ENCODE data around the gene MYH14. TPM values are rescaled to one million over a fixed set of nuclear protein-coding genes. Genes with fewer than 3 reads are reported as not detected.

The MYH14 gene
- total RNA-seq, 1 donor from 2014 or later = not detected

GRCh38 chr19:50286443-50286842, 83.0 kb downstream of the MYH14 start:
- no peak overlapping the region for H3K4me3 Mint-ChIP-seq
- H3K9me3 Mint-ChIP-seq = peaks cover 19% of the 10 kb centered on the region
- peaks cover 27% of the 10 kb centered on the region for H3K27me3 Mint-ChIP-seq
- H3K36me3 Mint-ChIP-seq (ENCODE audit: low read depth) = peaks cover 1% of the 10 kb centered on the region
- H3K4me1 Mint-ChIP-seq = no peaks in the 10 kb centered on the region
- no peak for DNase-seq
- ChIA-PET CTCF (no interaction called here), POLR2A (no interaction called here)
- TF ChIP-seq, protein P1, sequence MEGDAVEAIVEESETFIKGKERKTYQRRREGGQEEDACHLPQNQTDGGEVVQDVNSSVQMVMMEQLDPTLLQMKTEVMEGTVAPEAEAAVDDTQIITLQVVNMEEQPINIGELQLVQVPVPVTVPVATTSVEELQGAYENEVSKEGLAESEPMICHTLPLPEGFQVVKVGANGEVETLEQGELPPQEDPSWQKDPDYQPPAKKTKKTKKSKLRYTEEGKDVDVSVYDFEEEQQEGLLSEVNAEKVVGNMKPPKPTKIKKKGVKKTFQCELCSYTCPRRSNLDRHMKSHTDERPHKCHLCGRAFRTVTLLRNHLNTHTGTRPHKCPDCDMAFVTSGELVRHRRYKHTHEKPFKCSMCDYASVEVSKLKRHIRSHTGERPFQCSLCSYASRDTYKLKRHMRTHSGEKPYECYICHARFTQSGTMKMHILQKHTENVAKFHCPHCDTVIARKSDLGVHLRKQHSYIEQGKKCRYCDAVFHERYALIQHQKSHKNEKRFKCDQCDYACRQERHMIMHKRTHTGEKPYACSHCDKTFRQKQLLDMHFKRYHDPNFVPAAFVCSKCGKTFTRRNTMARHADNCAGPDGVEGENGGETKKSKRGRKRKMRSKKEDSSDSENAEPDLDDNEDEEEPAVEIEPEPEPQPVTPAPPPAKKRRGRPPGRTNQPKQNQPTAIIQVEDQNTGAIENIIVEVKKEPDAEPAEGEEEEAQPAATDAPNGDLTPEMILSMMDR (IDR thresholded peaks at IDR 0.05) = no peak
- no peak overlapping the region for H3K27ac Mint-ChIP-seq
- ATAC-seq (ENCODE audit: low read depth) = no peak
- intact Hi-C loops (cut with micrococcal nuclease) = no loop called here

- peaks cover 1% of the 10 kb centered on the region for H3K36me3 Mint-ChIP-seq (ENCODE audit: low read depth)
- ATAC-seq (ENCODE audit: low read depth) = no peak
Observed at GRCh38 chr19:50287331-50287730, 83.9 kb downstream of the MYH14 start.

GRCh38 chr19:50288954-50289353, 85.5 kb downstream of the MYH14 start:
- H3K36me3 Mint-ChIP-seq (ENCODE audit: low read depth) = peaks cover 1% of the 10 kb centered on the region
- no peak overlapping the region for H3K4me3 Mint-ChIP-seq
- intact Hi-C loops (cut with micrococcal nuclease) = no loop called here
- peaks cover 36% of the 10 kb centered on the region for H3K27me3 Mint-ChIP-seq
- H3K27ac Mint-ChIP-seq = no peak overlapping the region
- ChIA-PET POLR2A (no interaction called here), CTCF (no interaction called here)
- TF ChIP-seq, protein P1 (IDR thresholded peaks at IDR 0.05) = no peak
- ATAC-seq (ENCODE audit: low read depth) (no peak), DNase-seq (no peak)
- no peaks in the 10 kb centered on the region for H3K4me1 Mint-ChIP-seq
- peaks cover 19% of the 10 kb centered on the region for H3K9me3 Mint-ChIP-seq

More at GRCh38 chr19:50287331-50287730, 83.9 kb downstream of the MYH14 start:
- ChIA-PET CTCF (no interaction called here), POLR2A (no interaction called here)
- Mint-ChIP-seq H3K4me1 (no peaks in the 10 kb centered on the region), H3K27me3 (peaks cover 29% of the 10 kb centered on the region), H3K9me3 (peaks cover 19% of the 10 kb centered on the region), H3K27ac (no peak overlapping the region), H3K4me3 (no peak overlapping the region)
- intact Hi-C loops (cut with micrococcal nuclease) = no loop called here
- TF ChIP-seq, protein P1 (IDR thresholded peaks at IDR 0.05) = no peak
- DNase-seq = no peak

DNA sequence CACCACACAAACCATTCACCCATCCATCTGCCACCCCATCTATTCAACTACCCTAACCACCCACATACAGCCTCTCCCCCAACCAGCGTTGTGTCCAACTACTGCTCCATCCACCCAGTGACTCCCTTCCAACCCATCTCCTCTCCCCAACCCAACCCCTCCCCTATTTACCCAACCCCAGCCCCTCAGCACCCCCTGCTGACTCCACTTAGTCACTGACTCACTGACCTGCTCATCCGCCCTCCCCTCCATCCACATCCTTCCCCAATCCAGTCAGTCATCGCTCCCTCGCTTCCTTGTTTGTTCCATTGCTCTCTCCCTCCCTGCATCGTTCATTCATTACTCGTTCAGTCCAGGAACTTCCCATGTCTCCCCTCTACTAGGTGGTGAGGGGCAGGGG, 86.6 kb downstream of the MYH14 start:
- Mint-ChIP-seq H3K9me3 (peaks cover 19% of the 10 kb centered on the region), H3K36me3 (ENCODE audit: low read depth) (peaks cover 1% of the 10 kb centered on the region), H3K27me3 (peaks cover 40% of the 10 kb centered on the region), H3K4me1 (no peaks in the 10 kb centered on the region), H3K27ac (no peak overlapping the region), H3K4me3 (no peak overlapping the region)
- no peak for DNase-seq
- ChIA-PET CTCF (no interaction called here), POLR2A (no interaction called here)
- TF ChIP-seq, protein P1 (IDR thresholded peaks at IDR 0.05) = no peak
- ATAC-seq (ENCODE audit: low read depth) = no peak
- intact Hi-C loops (cut with micrococcal nuclease) = no loop called here

DNA sequence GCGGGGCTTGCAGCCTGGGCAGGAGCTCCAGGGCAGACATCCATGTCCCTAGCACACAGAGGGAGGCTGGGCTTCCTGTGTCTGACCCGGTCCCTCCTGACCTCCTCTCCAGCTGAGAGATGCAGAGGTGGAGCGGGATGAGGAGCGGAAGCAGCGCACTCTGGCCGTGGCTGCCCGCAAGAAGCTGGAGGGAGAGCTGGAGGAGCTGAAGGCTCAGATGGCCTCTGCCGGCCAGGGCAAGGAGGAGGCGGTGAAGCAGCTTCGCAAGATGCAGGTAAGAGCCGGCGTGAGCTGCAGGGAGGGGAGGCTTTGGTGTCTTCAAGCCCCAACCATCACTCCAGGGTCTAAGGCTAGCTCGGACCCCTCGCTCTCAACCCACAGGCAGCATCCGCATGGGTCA, 87.4 kb downstream of the MYH14 start:
- H3K27me3 Mint-ChIP-seq = peaks cover 38% of the 10 kb centered on the region
- CTCF ChIA-PET = no interaction called here

More for the DNA sequence above, 87.4 kb downstream of the MYH14 start:
- H3K4me3 Mint-ChIP-seq = no peak overlapping the region
- no peak for DNase-seq
- peaks cover 13% of the 10 kb centered on the region for H3K9me3 Mint-ChIP-seq
- TF ChIP-seq, protein P1 (IDR thresholded peaks at IDR 0.05) = no peak
- no peak overlapping the region for H3K27ac Mint-ChIP-seq
- POLR2A ChIA-PET = no interaction called here
- no peaks in the 10 kb centered on the region for H3K4me1 Mint-ChIP-seq
- ATAC-seq (ENCODE audit: low read depth) = no peak
- H3K36me3 Mint-ChIP-seq (ENCODE audit: low read depth) = no peaks in the 10 kb centered on the region
- intact Hi-C loops (cut with micrococcal nuclease) = no loop called here
